Karpas-422 (cell line): ENCODE measurements around the gene LCE2A. TPM values are rescaled to one million over a fixed set of nuclear protein-coding genes. Genes with fewer than 3 reads are reported as not detected.

Experiments
- DNase-seq: peaks from one replicate; pipeline ENCODE4 v3.0.0-alpha.2; 2015
- H2AFZ ChIP-seq: fragments of 200-600 bp; sonication (generic); 2 replicates; pipeline ENCODE4 v1.6.1; 2014; ENCODE audit warnings: antibody characterized with exemption, low read length, mixed read lengths
- H3K27ac ChIP-seq: fragments of 200-600 bp; sonication (generic); 2 replicates; pipeline ENCODE4 v1.5.1; 2014; ENCODE audit warnings: mild to moderate bottlenecking, low read length, moderate library complexity
- H3K27me3 ChIP-seq: fragments of 200-600 bp; sonication (generic); 2 replicates; pipeline ENCODE4 v1.6.1; 2014; ENCODE audit warnings: low read length, mixed read lengths
- H3K36me3 ChIP-seq: fragments of 200-600 bp; sonication (generic); 2 replicates; pipeline ENCODE4 v1.6.1; 2014; ENCODE audit warnings: low read length, mixed read lengths; ENCODE audit not compliant: insufficient read depth
- H3K4me1 ChIP-seq: fragments of 200-600 bp; sonication (generic); 2 replicates; pipeline ENCODE4 v1.6.1; 2014; ENCODE audit warnings: mild to moderate bottlenecking, low read length, mixed read lengths
- H3K4me2 ChIP-seq: fragments of 200-600 bp; sonication (generic); 2 replicates; pipeline ENCODE4 v1.6.1; 2014; ENCODE audit warnings: low read length, low read depth, mild to moderate bottlenecking; ENCODE audit not compliant: poor library complexity, severe bottlenecking
- H3K4me3 ChIP-seq: fragments of 200-600 bp; sonication (generic); 2 replicates; pipeline ENCODE4 v1.5.1; 2014; ENCODE audit warnings: mild to moderate bottlenecking, antibody characterized with exemption, low read length, mixed read lengths
- H3K79me2 ChIP-seq: fragments of 200-600 bp; sonication (generic); 2 replicates; pipeline ENCODE4 v1.6.1; 2014; ENCODE audit warnings: mild to moderate bottlenecking, low read length, mixed read lengths
- H3K9ac ChIP-seq: fragments of 200-600 bp; sonication (generic); 2 replicates; pipeline ENCODE4 v1.6.0; 2014; ENCODE audit warnings: low read length
- H3K9me2 ChIP-seq: fragments of 200-600 bp; sonication (generic), shearing (Covaris generic); replicated peaks from 2 replicates; pipeline ENCODE4 v1.6.0; 2014; ENCODE audit warnings: mild to moderate bottlenecking, low read length, moderate library complexity; ENCODE audit not compliant: insufficient read depth
- H3K9me3 ChIP-seq: fragments of 300-700, 200-600 bp; sonication (generic); 2 replicates; pipeline ENCODE4 v1.6.1; 2014; ENCODE audit warnings: low read length, mixed read lengths
- H4K20me1 ChIP-seq: fragments of 200-600 bp; sonication (generic); 2 replicates; pipeline ENCODE4 v1.6.1; 2014; ENCODE audit warnings: mild to moderate bottlenecking, antibody characterized with exemption, low read length, low read depth; ENCODE audit not compliant: insufficient read depth
- total RNA-seq: library from RNA; depleted of rRNA; stranded (reverse); fragments of >200 nt; shearing (Covaris generic); gene quantifications from 2 replicates; pipeline ENCODE4 v1.2.3, GENCODE V29; 2014; ENCODE audit warnings: low replicate concordance

The LCE2A gene
- total RNA-seq, 1 experiment from 2014 or later: not detected

- H3K27me3 ChIP-seq: no peaks in the 10 kb centered on the region
- H3K4me2 ChIP-seq: no peak overlapping the region
- H3K9me2 ChIP-seq: no peaks in the 10 kb centered on the region
- no peak overlapping the region for H3K4me3 ChIP-seq
- no peaks in the 10 kb centered on the region for H4K20me1 ChIP-seq
- no peaks in the 10 kb centered on the region for H3K9me3 ChIP-seq
- H3K27ac ChIP-seq: no peak overlapping the region
- H3K9ac ChIP-seq: no peak overlapping the region
- no peak for DNase-seq
- H3K36me3 ChIP-seq: no peaks in the 10 kb centered on the region
- no peak overlapping the region for H2AFZ ChIP-seq
- no peaks in the 10 kb centered on the region for H3K4me1 ChIP-seq
- no peaks in the 10 kb centered on the region for H3K79me2 ChIP-seq
These were observed 27.1 kb downstream of the LCE2A start for GRCh38 chr1:152725261-152725660.

GRCh38 chr1:152728986-152729385 lies 30.8 kb downstream of the LCE2A start:
- Histone ChIP-seq H3K36me3 (no peaks in the 10 kb centered on the region), H3K27me3 (no peaks in the 10 kb centered on the region), H4K20me1 (no peaks in the 10 kb centered on the region), H3K9me2 (no peaks in the 10 kb centered on the region), H3K4me3 (no peak overlapping the region), H3K9ac (no peak overlapping the region), H2AFZ (no peak overlapping the region), H3K9me3 (no peaks in the 10 kb centered on the region), H3K4me1 (no peaks in the 10 kb centered on the region), H3K4me2 (no peak overlapping the region), H3K79me2 (no peaks in the 10 kb centered on the region), H3K27ac (no peak overlapping the region)
- no peak for DNase-seq

- Histone ChIP-seq H3K9me2 (no peaks in the 10 kb centered on the region), H3K27ac (no peak overlapping the region), H3K9ac (no peak overlapping the region), H3K4me2 (no peak overlapping the region), H4K20me1 (no peaks in the 10 kb centered on the region), H3K79me2 (no peaks in the 10 kb centered on the region), H3K9me3 (no peaks in the 10 kb centered on the region), H3K36me3 (no peaks in the 10 kb centered on the region), H3K4me3 (no peak overlapping the region), H3K4me1 (no peaks in the 10 kb centered on the region), H3K27me3 (no peaks in the 10 kb centered on the region), H2AFZ (no peak overlapping the region)
- peak; percentile 55 for DNase-seq
These were observed 37.5 kb downstream of the LCE2A start for GRCh38 chr1:152735648-152736047.

GRCh38 chr1:152737997-152738396 lies 39.9 kb downstream of the LCE2A start:
- Histone ChIP-seq H3K27ac (no peak overlapping the region), H3K36me3 (no peaks in the 10 kb centered on the region), H3K9me2 (no peaks in the 10 kb centered on the region), H3K4me3 (no peak overlapping the region), H3K4me1 (no peaks in the 10 kb centered on the region), H4K20me1 (no peaks in the 10 kb centered on the region), H3K79me2 (no peaks in the 10 kb centered on the region), H3K4me2 (no peak overlapping the region), H2AFZ (no peak overlapping the region), H3K27me3 (no peaks in the 10 kb centered on the region), H3K9ac (no peak overlapping the region), H3K9me3 (no peaks in the 10 kb centered on the region)
- no peak for DNase-seq

- Histone ChIP-seq H3K79me2 (no peaks in the 10 kb centered on the region), H3K4me3 (no peak overlapping the region), H3K27ac (no peak overlapping the region), H3K9me3 (no peaks in the 10 kb centered on the region), H2AFZ (no peak overlapping the region), H3K9ac (no peak overlapping the region), H3K27me3 (no peaks in the 10 kb centered on the region), H3K36me3 (no peaks in the 10 kb centered on the region), H3K4me1 (no peaks in the 10 kb centered on the region), H3K4me2 (no peak overlapping the region), H4K20me1 (no peaks in the 10 kb centered on the region), H3K9me2 (no peaks in the 10 kb centered on the region)
- DNase-seq: no peak
These were observed 41.7 kb downstream of the LCE2A start for GRCh38 chr1:152739841-152740240.

GRCh38 chr1:152741656-152742055 lies 43.5 kb downstream of the LCE2A start:
- Histone ChIP-seq H3K9me2 (no peaks in the 10 kb centered on the region), H3K79me2 (no peaks in the 10 kb centered on the region), H3K4me3 (no peak overlapping the region), H3K9me3 (no peaks in the 10 kb centered on the region), H3K9ac (no peak overlapping the region), H3K27me3 (no peaks in the 10 kb centered on the region), H2AFZ (no peak overlapping the region), H4K20me1 (no peaks in the 10 kb centered on the region), H3K4me2 (no peak overlapping the region), H3K4me1 (no peaks in the 10 kb centered on the region), H3K27ac (no peak overlapping the region), H3K36me3 (no peaks in the 10 kb centered on the region)
- no peak for DNase-seq

GRCh38 chr1:152743371-152744145 lies 45.4 kb downstream of the LCE2A start:
- no peaks in the 10 kb centered on the region for H3K27me3 ChIP-seq
- no peaks in the 10 kb centered on the region for H3K9me2 ChIP-seq
- no peak overlapping the region for H3K4me2 ChIP-seq
- H3K36me3 ChIP-seq: no peaks in the 10 kb centered on the region
- H3K4me1 ChIP-seq: no peaks in the 10 kb centered on the region
- H3K9ac ChIP-seq: no peak overlapping the region
- H4K20me1 ChIP-seq: no peaks in the 10 kb centered on the region
- no peak for DNase-seq
- no peak overlapping the region for H2AFZ ChIP-seq
- no peaks in the 10 kb centered on the region for H3K9me3 ChIP-seq
- no peak overlapping the region for H3K27ac ChIP-seq
- H3K4me3 ChIP-seq: no peak overlapping the region
- no peaks in the 10 kb centered on the region for H3K79me2 ChIP-seq

- Histone ChIP-seq H3K36me3 (no peaks in the 10 kb centered on the region), H3K27me3 (no peaks in the 10 kb centered on the region), H4K20me1 (no peaks in the 10 kb centered on the region), H3K27ac (no peak overlapping the region), H2AFZ (no peak overlapping the region), H3K4me2 (no peak overlapping the region), H3K9me2 (no peaks in the 10 kb centered on the region), H3K4me1 (no peaks in the 10 kb centered on the region), H3K9me3 (no peaks in the 10 kb centered on the region), H3K79me2 (no peaks in the 10 kb centered on the region), H3K9ac (no peak overlapping the region), H3K4me3 (no peak overlapping the region)
- DNase-seq: peak; percentile 59
These were observed 47.2 kb downstream of the LCE2A start for GRCh38 chr1:152745289-152745704.
